ENCODE results near the gene LRRFIP1. TPM values are rescaled to one million over a fixed set of nuclear protein-coding genes. Genes with fewer than 3 reads are reported as not detected.

The LRRFIP1 gene
- total RNA-seq, 2 donors from 2014 or later = 180 to 357 TPM

DNA sequence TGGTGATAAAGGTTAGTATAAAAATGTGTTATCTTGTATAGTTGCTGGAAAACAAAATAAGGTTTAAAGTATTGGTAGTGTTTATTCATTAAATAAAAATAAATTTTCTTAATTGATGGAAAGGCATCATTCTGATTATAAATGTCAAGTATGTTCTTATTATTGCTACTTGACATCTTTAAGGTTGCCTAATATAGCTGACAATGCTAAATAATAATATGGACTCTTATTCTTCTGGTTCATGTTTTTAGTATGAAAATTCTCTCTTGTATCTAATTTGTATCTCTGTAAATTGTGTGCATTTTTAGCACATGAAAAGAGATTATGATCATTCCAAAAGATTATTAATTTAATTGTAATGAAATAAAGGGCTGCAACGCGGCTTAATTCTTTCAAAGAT is 196.2 kb downstream of the LRRFIP1 start:
- intact Hi-C loops (cut with DNase I) = no loop called here
- no peak for DNase-seq (ENCODE audit: low spot score)

GRCh38 chr2:237824085-237824484 is 196.7 kb downstream of the LRRFIP1 start:
- intact Hi-C loops (cut with DNase I) = no loop called here
- DNase-seq (ENCODE audit: low spot score) = no peak

DNA sequence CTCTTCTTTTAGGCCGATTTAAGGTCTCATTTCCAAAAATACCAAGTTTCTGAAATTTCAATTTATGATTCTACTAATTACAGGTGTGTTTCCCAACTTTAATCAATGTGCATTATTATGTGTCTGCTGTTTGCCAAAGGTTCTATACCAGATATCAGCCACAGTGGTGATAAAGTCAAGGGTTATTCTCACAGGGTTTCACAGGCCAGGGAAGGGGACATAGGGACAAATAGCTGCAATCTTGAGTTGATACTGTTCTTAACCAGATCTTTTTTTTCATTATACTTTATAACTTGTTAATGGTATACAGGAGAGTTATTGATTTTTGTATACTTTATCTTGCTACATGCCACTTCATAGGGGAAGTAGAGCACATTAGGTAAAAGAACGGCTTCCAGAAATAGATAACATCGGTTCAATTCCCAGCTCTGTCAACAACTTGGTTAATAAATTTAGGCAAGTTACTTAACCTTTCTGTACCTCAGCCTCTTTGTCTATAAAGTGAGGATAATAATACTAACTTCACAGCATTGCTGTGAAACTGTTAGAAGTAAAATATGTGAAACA is 200.1 kb downstream of the LRRFIP1 start:
- no peak for DNase-seq (ENCODE audit: low spot score)
- intact Hi-C loops (cut with DNase I) = no loop called here

Other genes starting within 250 kb of the LRRFIP1 start
- 100 to 1,000 TPM; 485 to 835 TPM for gene COL6A3, start 213.4 kb upstream of the LRRFIP1 start, total RNA-seq
- 1 to 10 TPM; 6.0 to 6.4 TPM for gene MLPH, start 140.3 kb upstream of the LRRFIP1 start, total RNA-seq
- not detected for gene PRLH, start 61.0 kb upstream of the LRRFIP1 start, total RNA-seq
- 1 to 10 TPM; 2.0 to 2.7 TPM for gene RAB17, start 36.9 kb upstream of the LRRFIP1 start, total RNA-seq
- 1 to 10 TPM in 1 of 2 donors, under 1 TPM in 1; 0.60 to 1.6 TPM for gene RBM44, start 171.2 kb downstream of the LRRFIP1 start, total RNA-seq
- 100 to 1,000 TPM; 114 to 116 TPM for gene RAMP1, start 232.0 kb downstream of the LRRFIP1 start, total RNA-seq